ENCODE results near the gene USP21. TPM values are rescaled to one million over a fixed set of nuclear protein-coding genes. Genes with fewer than 3 reads are reported as not detected.
A peak's percentile ranks its signal among the peaks of the same experiment; 100 is the strongest.

The USP21 gene
- total and polyA plus RNA-seq, 4 donors: 15.7 to 28.1 (median 20.6) TPM

GRCh38 chr1:161145832-161146231, 13.5 kb upstream of the USP21 start:
- intact Hi-C loops (cut with DNase I): no loop called here
- H3K27me3 ChIP-seq (ENCODE audit: control insufficient read depth in 1 of 2, insufficient read depth in 2 of 2, low read length in 1 of 2): no peaks in the 10 kb centered on the region
- no peak overlapping the region for H3K27ac ChIP-seq (ENCODE audit: low read depth in 1 of 2, low read length in 2 of 2)
- H3K36me3 ChIP-seq (ENCODE audit: control insufficient read depth in 1 of 2, insufficient read depth in 2 of 2, low read length in 1 of 2): no peaks in the 10 kb centered on the region
- H3K4me1 ChIP-seq (ENCODE audit: control insufficient read depth in 1 of 2, insufficient read depth in 2 of 2, low read length in 2 of 2): no peaks in the 10 kb centered on the region
- no peak for DNase-seq
- no peak for ATAC-seq (ENCODE audit: low FRiP score)
- H3K4me3 ChIP-seq (ENCODE audit: low read length in 2 of 2): no peak overlapping the region
- 71 to 78% methylated on average over 3 of the region's 3 CpGs for WGBS, 2 donors
- no peaks in the 10 kb centered on the region for H3K9me3 ChIP-seq (ENCODE audit: control insufficient read depth, low read length)

GRCh38 chr1:161153176-161153575, 6.1 kb upstream of the USP21 start:
- no peaks in the 10 kb centered on the region for H3K9me3 ChIP-seq (ENCODE audit: control insufficient read depth, low read length)
- intact Hi-C loops (cut with DNase I): loop anchor here in 1 of 2 donors (2.0 kb wide), 1 partner anchor 20 kb away; the partner anchor contains the start of gene DEDD
- no peaks in the 10 kb centered on the region for H3K36me3 ChIP-seq (ENCODE audit: control insufficient read depth in 1 of 2, insufficient read depth in 2 of 2, low read length in 1 of 2)
- H3K27me3 ChIP-seq (ENCODE audit: control insufficient read depth in 1 of 2, insufficient read depth in 2 of 2, low read length in 1 of 2): no peaks in the 10 kb centered on the region
- H3K4me3 ChIP-seq (ENCODE audit: low read length in 2 of 2): peak overlapping the region; percentile 70 to 76
- ATAC-seq (ENCODE audit: low FRiP score): no peak
- WGBS, 2 donors: 15 to 18% methylated on average over 9 of the region's 9 CpGs
- H3K27ac ChIP-seq (ENCODE audit: low read depth in 1 of 2, low read length in 2 of 2): peak overlapping the region in 1 of 2 donors; percentile 57
- H3K4me1 ChIP-seq (ENCODE audit: control insufficient read depth in 1 of 2, insufficient read depth in 2 of 2, low read length in 2 of 2): peaks cover 0 to 1% of the 10 kb centered on the region in 2 donors
- no peak for DNase-seq

- Histone ChIP-seq H3K27me3 (ENCODE audit: control insufficient read depth in 1 of 2, insufficient read depth in 2 of 2, low read length in 1 of 2) (no peaks in the 10 kb centered on the region), H3K9me3 (ENCODE audit: control insufficient read depth, low read length) (no peaks in the 10 kb centered on the region), H3K4me3 (ENCODE audit: low read length in 2 of 2) (peak within 1 kb of the TSS; percentile 70 to 76), H3K36me3 (ENCODE audit: control insufficient read depth in 1 of 2, insufficient read depth in 2 of 2, low read length in 1 of 2) (no peaks in the 10 kb centered on the region), H3K4me1 (ENCODE audit: control insufficient read depth in 1 of 2, insufficient read depth in 2 of 2, low read length in 2 of 2) (peaks cover 0 to 1% of the 10 kb centered on the region in 2 donors), H3K27ac (ENCODE audit: low read depth in 1 of 2, low read length in 2 of 2) (peak within 1 kb of the TSS; percentile 57 to 86)
- intact Hi-C loops (cut with DNase I): loop anchor here in 1 of 2 donors (2.0 kb wide), 1 partner anchor 21 kb away; the partner anchor contains the start of gene DEDD
- ATAC-seq (ENCODE audit: low FRiP score): peak; percentile 95
- WGBS, 2 donors: 0 to 1% methylated on average over 33 of the region's 33 CpGs
- DNase-seq: peak; percentile 89 to 90
Observed at GRCh38 chr1:161153682-161154337, 5.5 kb upstream of the USP21 start, which contains the start of gene UFC1. UFC1 (plus strand) TSS chr1:161153978; CDS start chr1:161153998, 20 bp downstream.

- no peak for ATAC-seq (ENCODE audit: low FRiP score)
- Histone ChIP-seq H3K27me3 (ENCODE audit: control insufficient read depth in 1 of 2, insufficient read depth in 2 of 2, low read length in 1 of 2) (no peaks in the 10 kb centered on the region), H3K27ac (ENCODE audit: low read depth in 1 of 2, low read length in 2 of 2) (no peak overlapping the region), H3K9me3 (ENCODE audit: control insufficient read depth, low read length) (no peaks in the 10 kb centered on the region), H3K4me3 (ENCODE audit: low read length in 2 of 2) (no peak overlapping the region), H3K36me3 (ENCODE audit: control insufficient read depth in 1 of 2, insufficient read depth in 2 of 2, low read length in 1 of 2) (no peaks in the 10 kb centered on the region), H3K4me1 (ENCODE audit: control insufficient read depth in 1 of 2, insufficient read depth in 2 of 2, low read length in 2 of 2) (peaks cover 0 to 1% of the 10 kb centered on the region in 2 donors)
- peak in 1 of 2 donors; percentile 2 for DNase-seq
- intact Hi-C loops (cut with DNase I): loop anchor here in 1 of 2 donors (2.0 kb wide), 1 partner anchor 25 kb away; the partner anchor contains the start of gene DEDD
- 84 to 96% methylated on average over 1 of the region's 1 CpG for WGBS, 2 donors
Observed at GRCh38 chr1:161157867-161158266, 1.4 kb upstream of the USP21 start.

GRCh38 chr1:161158316-161159010, 837 bp upstream of the USP21 start:
- no peak for ATAC-seq (ENCODE audit: low FRiP score)
- no peaks in the 10 kb centered on the region for H3K27me3 ChIP-seq (ENCODE audit: control insufficient read depth in 1 of 2, insufficient read depth in 2 of 2, low read length in 1 of 2)
- no peaks in the 10 kb centered on the region for H3K9me3 ChIP-seq (ENCODE audit: control insufficient read depth, low read length)
- intact Hi-C loops (cut with DNase I): loop anchor here in 1 of 2 donors (2.0 kb wide), 1 partner anchor 26 kb away; the partner anchor contains the start of gene DEDD
- H3K36me3 ChIP-seq (ENCODE audit: control insufficient read depth in 1 of 2, insufficient read depth in 2 of 2, low read length in 1 of 2): no peaks in the 10 kb centered on the region
- H3K4me1 ChIP-seq (ENCODE audit: control insufficient read depth in 1 of 2, insufficient read depth in 2 of 2, low read length in 2 of 2): peaks cover 0 to 1% of the 10 kb centered on the region in 2 donors
- H3K27ac ChIP-seq (ENCODE audit: low read depth in 1 of 2, low read length in 2 of 2): peak overlapping the region in 1 of 2 donors; percentile 82
- peak overlapping the region in 1 of 2 donors; percentile 61 for H3K4me3 ChIP-seq (ENCODE audit: low read length in 2 of 2)
- DNase-seq: peak in 1 of 2 donors; percentile 8
- 73% methylated on average over 9 of the region's 9 CpGs for WGBS, 2 donors

- 2 to 3% methylated on average over 11 of the region's 11 CpGs for WGBS, 2 donors
- Histone ChIP-seq H3K4me1 (ENCODE audit: control insufficient read depth in 1 of 2, insufficient read depth in 2 of 2, low read length in 2 of 2) (no peaks in the 10 kb centered on the region), H3K27ac (ENCODE audit: low read depth in 1 of 2, low read length in 2 of 2) (no peak overlapping the region), H3K9me3 (ENCODE audit: control insufficient read depth, low read length) (no peaks in the 10 kb centered on the region), H3K4me3 (ENCODE audit: low read length in 2 of 2) (peak overlapping the region; percentile 23 to 61), H3K36me3 (ENCODE audit: control insufficient read depth in 1 of 2, insufficient read depth in 2 of 2, low read length in 1 of 2) (no peaks in the 10 kb centered on the region), H3K27me3 (ENCODE audit: control insufficient read depth in 1 of 2, insufficient read depth in 2 of 2, low read length in 1 of 2) (no peaks in the 10 kb centered on the region)
- no peak for ATAC-seq (ENCODE audit: low FRiP score)
- DNase-seq: no peak
- intact Hi-C loops (cut with DNase I): loop anchor here in 1 of 2 donors (2.0 kb wide), 1 partner anchor 27 kb away; the partner anchor contains the start of gene DEDD
Observed at GRCh38 chr1:161159913-161160243, 578 bp downstream of the USP21 start.

GRCh38 chr1:161160671-161161145, 1.4 kb downstream of the USP21 start:
- no peak for ATAC-seq (ENCODE audit: low FRiP score)
- Histone ChIP-seq H3K27ac (ENCODE audit: low read depth in 1 of 2, low read length in 2 of 2) (no peak overlapping the region), H3K4me3 (ENCODE audit: low read length in 2 of 2) (no peak overlapping the region), H3K27me3 (ENCODE audit: control insufficient read depth in 1 of 2, insufficient read depth in 2 of 2, low read length in 1 of 2) (no peaks in the 10 kb centered on the region), H3K36me3 (ENCODE audit: control insufficient read depth in 1 of 2, insufficient read depth in 2 of 2, low read length in 1 of 2) (no peaks in the 10 kb centered on the region), H3K4me1 (ENCODE audit: control insufficient read depth in 1 of 2, insufficient read depth in 2 of 2, low read length in 2 of 2) (no peaks in the 10 kb centered on the region), H3K9me3 (ENCODE audit: control insufficient read depth, low read length) (no peaks in the 10 kb centered on the region)
- WGBS, 2 donors: 90% methylated on average over 22 of the region's 22 CpGs
- peak; percentile 38 to 46 for DNase-seq
- intact Hi-C loops (cut with DNase I): no loop called here

- Histone ChIP-seq H3K4me3 (ENCODE audit: low read length in 2 of 2) (no peak overlapping the region), H3K27ac (ENCODE audit: low read depth in 1 of 2, low read length in 2 of 2) (no peak overlapping the region), H3K27me3 (ENCODE audit: control insufficient read depth in 1 of 2, insufficient read depth in 2 of 2, low read length in 1 of 2) (no peaks in the 10 kb centered on the region), H3K4me1 (ENCODE audit: control insufficient read depth in 1 of 2, insufficient read depth in 2 of 2, low read length in 2 of 2) (no peaks in the 10 kb centered on the region), H3K36me3 (ENCODE audit: control insufficient read depth in 1 of 2, insufficient read depth in 2 of 2, low read length in 1 of 2) (no peaks in the 10 kb centered on the region), H3K9me3 (ENCODE audit: control insufficient read depth, low read length) (no peaks in the 10 kb centered on the region)
- intact Hi-C loops (cut with DNase I): no loop called here
- DNase-seq (peak in 1 of 2 donors; percentile 8), ATAC-seq (ENCODE audit: low FRiP score) (no peak)
- 82 to 85% methylated on average over 5 of the region's 5 CpGs for WGBS, 2 donors
Observed at GRCh38 chr1:161161652-161162051, 2.4 kb downstream of the USP21 start.
